ENCODE results near the gene PTS.
A peak's percentile ranks its signal among the peaks of the same experiment; 100 is the strongest.

The PTS gene

DNA sequence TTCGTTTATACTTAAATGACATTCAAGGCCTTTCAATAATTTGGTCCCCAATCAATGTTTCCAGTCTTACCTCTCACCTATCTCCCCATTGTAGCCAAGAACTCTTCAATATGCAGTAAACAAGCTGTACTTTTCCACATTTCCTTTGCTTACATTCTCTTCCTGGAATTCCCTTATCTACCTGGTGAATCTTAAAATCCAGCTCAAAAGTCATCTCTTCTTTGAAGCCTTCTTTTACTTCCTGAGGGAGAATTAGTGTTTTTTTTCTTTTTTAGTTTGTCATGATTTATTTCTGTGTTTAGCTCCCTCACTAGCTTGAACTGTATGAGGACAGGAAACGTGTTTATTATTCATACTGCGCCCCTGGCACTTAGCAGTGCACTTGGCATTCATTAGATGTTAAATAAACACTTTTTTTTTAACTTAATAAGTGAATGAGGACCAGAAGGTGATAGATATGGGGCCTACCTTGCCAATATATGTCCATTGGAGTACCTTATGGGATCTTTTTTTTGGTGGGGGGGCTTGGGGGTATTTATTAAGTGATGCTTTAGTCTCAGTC lies 4.9 kb upstream of the PTS start:
- H3K4me1 ChIP-seq (ENCODE audit: control insufficient read depth, insufficient read depth, low read length), result peaks cover 13% of the 10 kb centered on the region

DNA sequence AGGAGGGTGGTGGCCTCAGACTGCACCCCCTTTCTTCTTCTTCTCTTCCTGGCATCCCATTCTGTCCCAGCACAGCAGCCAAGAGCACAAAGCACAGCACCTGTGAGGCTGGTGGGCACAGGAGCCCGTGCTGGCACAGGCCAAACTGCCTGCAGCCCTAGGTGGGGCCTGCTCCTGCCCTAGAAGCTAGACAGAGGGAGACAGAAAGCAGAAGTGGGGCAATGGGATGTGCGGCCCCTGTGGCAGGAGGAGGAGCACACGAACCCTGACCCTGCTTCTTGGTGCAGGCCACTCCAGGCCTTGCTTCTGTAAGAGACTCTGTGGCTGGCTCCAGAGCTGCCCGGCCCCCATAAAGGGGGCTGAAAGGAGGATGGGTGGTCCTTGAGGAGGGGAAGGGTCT lies 3.9 kb upstream of the PTS start:
- Histone ChIP-seq H3K27ac (ENCODE audit: low read length) (peak overlapping the region; percentile 2), H3K4me1 (ENCODE audit: control insufficient read depth, insufficient read depth, low read length) (peaks cover 19% of the 10 kb centered on the region), H3K36me3 (ENCODE audit: control insufficient read depth in 2 of 2, insufficient read depth in 2 of 2, low read length in 2 of 2) (peaks cover 0 to 3% of the 10 kb centered on the region in 2 donors), H3K9ac (ENCODE audit: low read length in 2 of 2) (no peak overlapping the region), H3K27me3 (ENCODE audit: control insufficient read depth in 1 of 2, insufficient read depth in 2 of 2, low read length in 2 of 2) (no peaks in the 10 kb centered on the region), H3K4me3 (ENCODE audit: low read length in 2 of 2) (no peak overlapping the region), H3K9me3 (ENCODE audit: control insufficient read depth in 2 of 2, low read length in 2 of 2) (no peaks in the 10 kb centered on the region)

More for the DNA sequence above, 4.9 kb upstream of the PTS start:
- H3K9me3 ChIP-seq (ENCODE audit: control insufficient read depth in 2 of 2, low read length in 2 of 2), result no peaks in the 10 kb centered on the region
- peak overlapping the region in 1 of 2 donors; percentile 13 for H3K9ac ChIP-seq (ENCODE audit: low read length in 2 of 2)
- H3K36me3 ChIP-seq (ENCODE audit: control insufficient read depth in 2 of 2, insufficient read depth in 2 of 2, low read length in 2 of 2), result peaks cover 0 to 3% of the 10 kb centered on the region in 2 donors
- H3K4me3 ChIP-seq (ENCODE audit: low read length in 2 of 2), result no peak overlapping the region
- H3K27ac ChIP-seq (ENCODE audit: low read length), result peak overlapping the region; percentile 24
- no peaks in the 10 kb centered on the region for H3K27me3 ChIP-seq (ENCODE audit: control insufficient read depth in 1 of 2, insufficient read depth in 2 of 2, low read length in 2 of 2)

DNA sequence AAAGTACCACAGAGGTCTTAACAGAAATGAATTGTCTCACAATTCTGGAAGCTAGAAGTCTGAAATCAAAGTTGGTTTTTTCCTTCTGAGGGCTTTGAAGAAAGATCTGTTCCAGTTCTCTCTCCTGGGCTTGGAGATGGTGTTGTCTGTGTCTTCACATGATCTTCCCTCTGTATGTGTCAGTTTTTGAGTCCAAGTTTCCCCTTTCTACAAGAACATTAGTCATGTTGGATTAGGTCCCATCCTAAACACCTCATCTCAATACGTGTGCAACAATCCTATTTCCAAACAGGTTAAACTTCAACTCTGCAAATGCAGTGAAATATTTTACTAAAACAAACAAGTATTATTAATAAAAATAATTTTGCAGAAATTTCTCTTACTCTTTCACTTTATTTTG lies 3.1 kb upstream of the PTS start:
- H3K9ac ChIP-seq (ENCODE audit: low read length in 2 of 2), result no peak overlapping the region
- peaks cover 0 to 3% of the 10 kb centered on the region in 2 donors for H3K36me3 ChIP-seq (ENCODE audit: control insufficient read depth in 2 of 2, insufficient read depth in 2 of 2, low read length in 2 of 2)
- H3K27me3 ChIP-seq (ENCODE audit: control insufficient read depth in 1 of 2, insufficient read depth in 2 of 2, low read length in 2 of 2), result no peaks in the 10 kb centered on the region
- no peaks in the 10 kb centered on the region for H3K9me3 ChIP-seq (ENCODE audit: control insufficient read depth in 2 of 2, low read length in 2 of 2)
- peaks cover 24% of the 10 kb centered on the region for H3K4me1 ChIP-seq (ENCODE audit: control insufficient read depth, insufficient read depth, low read length)
- H3K4me3 ChIP-seq (ENCODE audit: low read length in 2 of 2), result no peak overlapping the region
- H3K27ac ChIP-seq (ENCODE audit: low read length), result no peak overlapping the region

DNA sequence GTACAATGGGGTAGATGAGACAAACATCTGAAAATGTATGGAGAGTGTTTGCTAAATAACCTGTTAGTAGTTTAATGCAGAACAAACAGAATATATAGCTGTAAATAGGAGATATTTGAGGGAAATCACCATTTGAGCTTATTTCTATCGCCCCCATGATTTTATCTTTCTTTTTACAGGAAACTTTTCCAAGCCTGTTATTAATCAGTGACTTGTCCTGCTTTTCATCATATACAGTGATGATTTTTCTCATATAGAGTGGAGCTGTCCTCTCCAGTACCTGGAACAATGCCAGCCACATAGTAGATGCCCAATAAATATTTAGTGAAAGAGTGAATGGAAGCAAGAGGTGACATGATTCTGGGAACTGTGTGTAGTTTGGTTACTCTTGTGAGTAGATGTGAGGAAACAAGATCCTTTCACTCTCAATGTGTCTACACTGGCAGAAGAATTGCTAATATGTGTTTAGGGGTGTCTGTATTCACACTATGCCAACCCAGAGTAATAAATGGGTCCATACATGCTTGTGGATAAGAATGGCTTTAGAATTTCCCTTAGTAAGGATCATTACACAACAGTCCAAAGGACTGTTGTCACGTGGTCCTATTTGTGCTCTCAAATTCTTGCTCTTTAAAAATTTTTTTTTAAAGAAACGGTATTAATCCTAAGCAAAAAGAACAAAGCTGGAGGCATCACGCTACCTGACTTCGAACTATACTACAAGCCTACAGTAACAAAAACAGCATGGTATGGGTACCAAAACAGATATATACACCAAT lies 2.3 kb upstream of the PTS start:
- H3K9me3 ChIP-seq (ENCODE audit: control insufficient read depth in 2 of 2, low read length in 2 of 2), result no peaks in the 10 kb centered on the region
- no peaks in the 10 kb centered on the region for H3K36me3 ChIP-seq (ENCODE audit: control insufficient read depth in 2 of 2, insufficient read depth in 2 of 2, low read length in 2 of 2)
- H3K27ac ChIP-seq (ENCODE audit: low read length), result no peak overlapping the region
- H3K4me1 ChIP-seq (ENCODE audit: control insufficient read depth, insufficient read depth, low read length), result peaks cover 24% of the 10 kb centered on the region
- no peaks in the 10 kb centered on the region for H3K27me3 ChIP-seq (ENCODE audit: control insufficient read depth in 1 of 2, insufficient read depth in 2 of 2, low read length in 2 of 2)
- no peak overlapping the region for H3K4me3 ChIP-seq (ENCODE audit: low read length in 2 of 2)
- no peak overlapping the region for H3K9ac ChIP-seq (ENCODE audit: low read length in 2 of 2)

DNA sequence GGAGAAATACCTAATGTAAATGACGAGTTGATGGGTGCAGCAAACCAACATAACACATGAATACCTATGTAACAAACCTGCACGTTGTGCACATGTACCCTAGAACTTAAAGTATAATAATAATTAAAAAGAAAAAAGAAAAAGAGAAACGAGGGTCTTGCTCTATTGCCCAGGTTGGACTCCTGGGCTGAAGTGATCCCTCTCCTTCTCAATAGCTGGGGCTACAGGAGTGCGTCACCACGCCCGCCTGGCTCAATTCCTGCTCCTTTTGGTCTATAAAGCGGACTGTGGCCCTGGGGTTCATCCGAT lies 521 bp upstream of the PTS start:
- Histone ChIP-seq H3K36me3 (ENCODE audit: control insufficient read depth in 2 of 2, insufficient read depth in 2 of 2, low read length in 2 of 2) (peaks cover 10% of the 10 kb centered on the region in 2 donors), H3K4me3 (ENCODE audit: low read length in 2 of 2) (peak overlapping the region; percentile 94 to 98), H3K9ac (ENCODE audit: low read length in 2 of 2) (peak overlapping the region; percentile 97 to 100), H3K27ac (ENCODE audit: low read length) (peak overlapping the region; percentile 99), H3K4me1 (ENCODE audit: control insufficient read depth, insufficient read depth, low read length) (peaks cover 23% of the 10 kb centered on the region), H3K9me3 (ENCODE audit: control insufficient read depth in 2 of 2, low read length in 2 of 2) (no peaks in the 10 kb centered on the region), H3K27me3 (ENCODE audit: control insufficient read depth in 1 of 2, insufficient read depth in 2 of 2, low read length in 2 of 2) (no peaks in the 10 kb centered on the region)

DNA sequence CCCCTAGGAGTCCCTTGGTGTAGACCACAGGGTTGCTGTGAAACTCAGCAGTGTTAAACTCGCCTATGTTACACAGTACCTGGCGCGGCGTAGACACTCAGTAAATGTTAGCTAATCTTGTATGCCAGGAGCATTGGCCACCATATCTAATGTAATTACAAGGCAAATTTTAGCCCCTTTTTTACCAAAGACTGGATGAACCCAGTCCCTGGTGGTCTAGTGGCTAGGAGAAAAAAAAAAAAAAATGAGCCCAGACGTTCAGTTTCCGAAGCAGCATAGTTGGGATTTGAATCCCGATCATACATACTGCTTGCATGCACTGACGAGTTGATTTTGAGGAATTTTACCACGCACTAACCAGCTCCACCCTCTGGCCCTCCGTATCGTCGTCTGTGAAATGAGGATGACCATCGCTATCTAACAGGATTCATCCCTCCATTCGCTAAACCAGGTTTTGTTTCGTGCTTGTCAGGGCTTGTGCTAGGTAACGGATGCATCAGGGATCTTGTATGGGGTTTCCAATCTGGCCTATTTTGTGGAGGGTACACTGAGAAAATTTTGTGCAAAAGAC lies 688 bp downstream of the PTS start:
- H3K36me3 ChIP-seq (ENCODE audit: control insufficient read depth in 2 of 2, insufficient read depth in 2 of 2, low read length in 2 of 2), result peaks cover 11 to 14% of the 10 kb centered on the region in 2 donors
- no peaks in the 10 kb centered on the region for H3K27me3 ChIP-seq (ENCODE audit: control insufficient read depth in 1 of 2, insufficient read depth in 2 of 2, low read length in 2 of 2)
- H3K4me3 ChIP-seq (ENCODE audit: low read length in 2 of 2), result peak overlapping the region; percentile 94 to 98
- H3K27ac ChIP-seq (ENCODE audit: low read length), result peak overlapping the region; percentile 99
- peak overlapping the region; percentile 97 to 100 for H3K9ac ChIP-seq (ENCODE audit: low read length in 2 of 2)
- H3K9me3 ChIP-seq (ENCODE audit: control insufficient read depth in 2 of 2, low read length in 2 of 2), result no peaks in the 10 kb centered on the region
- H3K4me1 ChIP-seq (ENCODE audit: control insufficient read depth, insufficient read depth, low read length), result peaks cover 17% of the 10 kb centered on the region

DNA sequence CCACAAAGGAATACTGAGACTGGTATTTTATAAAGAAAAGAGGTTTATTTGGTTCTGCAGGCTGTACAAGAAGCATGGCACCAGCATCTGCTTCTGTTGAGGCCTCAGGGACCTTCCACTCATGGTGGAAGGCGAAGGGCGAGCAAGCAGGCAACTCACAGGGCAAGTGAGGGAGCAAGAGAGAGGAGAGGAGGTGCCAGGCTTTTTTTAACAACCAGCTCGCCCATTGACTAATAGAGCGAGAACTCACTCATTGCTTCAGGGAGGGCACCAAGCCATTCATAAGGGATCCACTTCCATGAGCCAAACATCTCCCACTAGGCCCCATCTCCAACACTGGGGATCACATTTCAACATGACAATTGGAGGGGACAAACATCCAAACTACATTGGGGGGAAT lies 1.2 kb downstream of the PTS start:
- H3K9me3 ChIP-seq (ENCODE audit: control insufficient read depth in 2 of 2, low read length in 2 of 2), result no peaks in the 10 kb centered on the region
- peak overlapping the region; percentile 97 to 100 for H3K9ac ChIP-seq (ENCODE audit: low read length in 2 of 2)
- peaks cover 14% of the 10 kb centered on the region for H3K4me1 ChIP-seq (ENCODE audit: control insufficient read depth, insufficient read depth, low read length)
- peak overlapping the region; percentile 94 to 98 for H3K4me3 ChIP-seq (ENCODE audit: low read length in 2 of 2)
- peaks cover 14 to 16% of the 10 kb centered on the region in 2 donors for H3K36me3 ChIP-seq (ENCODE audit: control insufficient read depth in 2 of 2, insufficient read depth in 2 of 2, low read length in 2 of 2)
- peak overlapping the region; percentile 99 for H3K27ac ChIP-seq (ENCODE audit: low read length)
- no peaks in the 10 kb centered on the region for H3K27me3 ChIP-seq (ENCODE audit: control insufficient read depth in 1 of 2, insufficient read depth in 2 of 2, low read length in 2 of 2)

DNA sequence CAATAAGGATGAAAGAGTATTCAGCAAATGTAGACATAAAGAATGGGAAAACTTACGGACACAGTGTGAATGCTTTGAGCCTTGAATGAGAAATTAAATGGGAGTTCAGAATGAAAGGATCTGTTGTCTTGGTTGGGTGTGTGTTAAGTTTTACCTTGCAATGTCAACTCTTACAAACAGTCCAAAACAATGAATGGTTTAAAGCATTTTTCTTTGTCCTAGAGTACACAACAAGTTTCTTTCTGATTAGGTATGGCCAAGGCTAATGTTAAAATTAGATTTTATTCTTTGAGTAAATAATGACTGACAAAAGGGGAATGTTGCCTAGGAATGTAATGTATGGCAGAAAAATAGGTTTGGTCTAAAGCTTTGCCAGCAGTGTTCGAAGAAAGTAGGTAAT lies 2.5 kb downstream of the PTS start:
- Histone ChIP-seq H3K27ac (ENCODE audit: low read length) (no peak overlapping the region), H3K9me3 (ENCODE audit: control insufficient read depth in 2 of 2, low read length in 2 of 2) (no peaks in the 10 kb centered on the region), H3K9ac (ENCODE audit: low read length in 2 of 2) (no peak overlapping the region)

DNA sequence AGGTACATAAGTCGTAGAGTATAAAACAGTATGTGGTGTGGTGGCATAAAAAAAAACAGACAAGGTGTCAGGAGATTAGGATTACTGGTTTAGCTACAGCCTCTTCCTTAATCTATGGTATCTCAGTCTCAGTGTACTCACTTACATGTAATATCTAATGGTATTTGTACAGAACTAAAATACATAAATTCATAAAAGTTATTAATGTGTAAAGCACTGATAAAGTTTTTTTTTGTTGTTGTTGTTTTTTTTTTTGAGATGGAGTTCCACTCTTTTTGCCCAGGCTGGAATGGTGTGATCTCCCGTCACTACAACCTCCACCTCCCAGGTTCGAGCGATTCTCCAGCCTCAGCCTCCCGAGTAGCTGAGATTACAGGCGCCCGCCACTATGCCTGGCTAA lies 2.9 kb downstream of the PTS start:
- H3K4me3 ChIP-seq (ENCODE audit: low read length in 2 of 2), result no peak overlapping the region
- no peaks in the 10 kb centered on the region for H3K27me3 ChIP-seq (ENCODE audit: control insufficient read depth in 1 of 2, insufficient read depth in 2 of 2, low read length in 2 of 2)
- no peak overlapping the region for H3K9ac ChIP-seq (ENCODE audit: low read length in 2 of 2)
- H3K36me3 ChIP-seq (ENCODE audit: control insufficient read depth in 2 of 2, insufficient read depth in 2 of 2, low read length in 2 of 2), result peaks cover 14 to 17% of the 10 kb centered on the region in 2 donors
- H3K4me1 ChIP-seq (ENCODE audit: control insufficient read depth, insufficient read depth, low read length), result peaks cover 14% of the 10 kb centered on the region
- H3K9me3 ChIP-seq (ENCODE audit: control insufficient read depth in 2 of 2, low read length in 2 of 2), result no peaks in the 10 kb centered on the region
- H3K27ac ChIP-seq (ENCODE audit: low read length), result no peak overlapping the region

More for the DNA sequence above, 2.5 kb downstream of the PTS start:
- Histone ChIP-seq H3K27me3 (ENCODE audit: control insufficient read depth in 1 of 2, insufficient read depth in 2 of 2, low read length in 2 of 2) (no peaks in the 10 kb centered on the region), H3K4me3 (ENCODE audit: low read length in 2 of 2) (no peak overlapping the region), H3K36me3 (ENCODE audit: control insufficient read depth in 2 of 2, insufficient read depth in 2 of 2, low read length in 2 of 2) (peaks cover 14 to 17% of the 10 kb centered on the region in 2 donors), H3K4me1 (ENCODE audit: control insufficient read depth, insufficient read depth, low read length) (peaks cover 14% of the 10 kb centered on the region)

DNA sequence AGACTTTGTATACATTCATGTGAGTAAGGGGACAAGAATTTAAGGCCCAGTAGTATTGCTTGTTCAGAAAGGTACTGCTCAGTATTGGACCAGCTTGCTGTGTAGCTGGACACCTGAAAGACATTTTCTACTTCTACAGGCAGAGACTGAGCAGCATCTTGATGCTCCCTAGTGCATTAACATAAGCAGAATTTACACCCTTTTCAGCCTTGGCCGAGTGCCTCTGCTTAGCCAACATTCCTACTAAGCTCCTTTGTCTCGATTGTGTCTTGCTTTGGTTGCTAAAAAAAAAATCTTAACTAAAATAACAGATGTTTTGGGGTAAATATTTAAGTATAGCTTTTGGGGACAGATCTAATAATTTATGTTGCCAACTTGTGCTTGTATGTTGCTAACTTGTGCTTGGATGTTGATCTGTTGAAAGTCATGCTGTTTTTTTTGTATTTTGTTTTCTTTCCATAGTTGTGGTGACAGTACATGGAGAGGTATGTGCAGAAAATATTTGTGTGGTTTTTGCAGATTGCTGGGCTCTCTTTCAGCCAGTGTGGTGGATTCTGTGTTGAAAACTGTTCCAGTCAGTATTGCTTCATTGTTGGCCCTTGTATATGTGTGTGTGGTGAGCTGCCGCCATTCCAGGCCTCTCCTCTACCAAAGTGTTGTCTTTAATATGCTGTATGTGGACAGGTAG lies 3.7 kb downstream of the PTS start:
- peaks cover 14 to 17% of the 10 kb centered on the region in 2 donors for H3K36me3 ChIP-seq (ENCODE audit: control insufficient read depth in 2 of 2, insufficient read depth in 2 of 2, low read length in 2 of 2)
- H3K4me3 ChIP-seq (ENCODE audit: low read length in 2 of 2), result no peak overlapping the region
- H3K4me1 ChIP-seq (ENCODE audit: control insufficient read depth, insufficient read depth, low read length), result peaks cover 14% of the 10 kb centered on the region
- no peak overlapping the region for H3K27ac ChIP-seq (ENCODE audit: low read length)
- no peaks in the 10 kb centered on the region for H3K27me3 ChIP-seq (ENCODE audit: control insufficient read depth in 1 of 2, insufficient read depth in 2 of 2, low read length in 2 of 2)
- H3K9me3 ChIP-seq (ENCODE audit: control insufficient read depth in 2 of 2, low read length in 2 of 2), result no peaks in the 10 kb centered on the region
- no peak overlapping the region for H3K9ac ChIP-seq (ENCODE audit: low read length in 2 of 2)

Measured in stomach smooth muscle (tissue), 2 donors.